HG02943 (cell line): ENCODE results near the gene PELI2.

Experiments
- ATAC-seq: cut with Tn5 transposase; IDR thresholded peaks from one replicate; pipeline ENCODE4 v1.9.1; 2021; ENCODE audit warnings: mild to moderate bottlenecking, low read depth, moderate library complexity; ENCODE audit not compliant: unreplicated experiment

The PELI2 gene

GRCh38 chr14:56333359-56334292 lies 215.4 kb downstream of the PELI2 start:
- no peak for ATAC-seq

GRCh38 chr14:56334458-56334857 lies 216.2 kb downstream of the PELI2 start:
- ATAC-seq = no peak

GRCh38 chr14:56338674-56339073 lies 220.5 kb downstream of the PELI2 start:
- ATAC-seq = no peak

- no peak for ATAC-seq
Observed at GRCh38 chr14:56339855-56340701, 221.9 kb downstream of the PELI2 start.

GRCh38 chr14:56340932-56341331 lies 222.7 kb downstream of the PELI2 start:
- ATAC-seq = no peak

- no peak for ATAC-seq
Observed at GRCh38 chr14:56341766-56342493, 223.7 kb downstream of the PELI2 start.

GRCh38 chr14:56342494-56342942 lies 224.3 kb downstream of the PELI2 start:
- no peak for ATAC-seq

- ATAC-seq = no peak
Observed at GRCh38 chr14:56349960-56350359, 231.7 kb downstream of the PELI2 start.
